ENCODE results near the gene TMEM106B.

GRCh38 chr7:12222889-12223579 is 11.9 kb downstream of the TMEM106B start:
- TF ChIP-seq CREB1 (CRISPR knock-in tag; IDR thresholded peaks at IDR 0.05) (no peak), FOXK1 (CRISPR knock-in tag; IDR thresholded peaks at IDR 0.05) (no peak), CBFB (CRISPR knock-in tag; IDR thresholded peaks at IDR 0.05; ENCODE audit: low read depth) (no peak), CTCF (IDR thresholded peaks at IDR 0.05) (no peak), CREM (CRISPR knock-in tag; IDR thresholded peaks at IDR 0.05) (no peak), ELF4 (CRISPR knock-in tag; IDR thresholded peaks at IDR 0.05; ENCODE audit: low read depth) (no peak), ATF3 (CRISPR knock-in tag; conservative IDR thresholded peaks at IDR 0.05) (no peak), USF2 (CRISPR knock-in tag; IDR thresholded peaks at IDR 0.05) (no peak)
- TF ChIP-seq, protein P1, sequence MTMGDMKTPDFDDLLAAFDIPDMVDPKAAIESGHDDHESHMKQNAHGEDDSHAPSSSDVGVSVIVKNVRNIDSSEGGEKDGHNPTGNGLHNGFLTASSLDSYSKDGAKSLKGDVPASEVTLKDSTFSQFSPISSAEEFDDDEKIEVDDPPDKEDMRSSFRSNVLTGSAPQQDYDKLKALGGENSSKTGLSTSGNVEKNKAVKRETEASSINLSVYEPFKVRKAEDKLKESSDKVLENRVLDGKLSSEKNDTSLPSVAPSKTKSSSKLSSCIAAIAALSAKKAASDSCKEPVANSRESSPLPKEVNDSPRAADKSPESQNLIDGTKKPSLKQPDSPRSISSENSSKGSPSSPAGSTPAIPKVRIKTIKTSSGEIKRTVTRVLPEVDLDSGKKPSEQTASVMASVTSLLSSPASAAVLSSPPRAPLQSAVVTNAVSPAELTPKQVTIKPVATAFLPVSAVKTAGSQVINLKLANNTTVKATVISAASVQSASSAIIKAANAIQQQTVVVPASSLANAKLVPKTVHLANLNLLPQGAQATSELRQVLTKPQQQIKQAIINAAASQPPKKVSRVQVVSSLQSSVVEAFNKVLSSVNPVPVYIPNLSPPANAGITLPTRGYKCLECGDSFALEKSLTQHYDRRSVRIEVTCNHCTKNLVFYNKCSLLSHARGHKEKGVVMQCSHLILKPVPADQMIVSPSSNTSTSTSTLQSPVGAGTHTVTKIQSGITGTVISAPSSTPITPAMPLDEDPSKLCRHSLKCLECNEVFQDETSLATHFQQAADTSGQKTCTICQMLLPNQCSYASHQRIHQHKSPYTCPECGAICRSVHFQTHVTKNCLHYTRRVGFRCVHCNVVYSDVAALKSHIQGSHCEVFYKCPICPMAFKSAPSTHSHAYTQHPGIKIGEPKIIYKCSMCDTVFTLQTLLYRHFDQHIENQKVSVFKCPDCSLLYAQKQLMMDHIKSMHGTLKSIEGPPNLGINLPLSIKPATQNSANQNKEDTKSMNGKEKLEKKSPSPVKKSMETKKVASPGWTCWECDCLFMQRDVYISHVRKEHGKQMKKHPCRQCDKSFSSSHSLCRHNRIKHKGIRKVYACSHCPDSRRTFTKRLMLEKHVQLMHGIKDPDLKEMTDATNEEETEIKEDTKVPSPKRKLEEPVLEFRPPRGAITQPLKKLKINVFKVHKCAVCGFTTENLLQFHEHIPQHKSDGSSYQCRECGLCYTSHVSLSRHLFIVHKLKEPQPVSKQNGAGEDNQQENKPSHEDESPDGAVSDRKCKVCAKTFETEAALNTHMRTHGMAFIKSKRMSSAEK (CRISPR knock-in tag; IDR thresholded peaks at IDR 0.05; ENCODE audit: borderline replicate concordance) = no peak
- TF ChIP-seq, protein P2, sequence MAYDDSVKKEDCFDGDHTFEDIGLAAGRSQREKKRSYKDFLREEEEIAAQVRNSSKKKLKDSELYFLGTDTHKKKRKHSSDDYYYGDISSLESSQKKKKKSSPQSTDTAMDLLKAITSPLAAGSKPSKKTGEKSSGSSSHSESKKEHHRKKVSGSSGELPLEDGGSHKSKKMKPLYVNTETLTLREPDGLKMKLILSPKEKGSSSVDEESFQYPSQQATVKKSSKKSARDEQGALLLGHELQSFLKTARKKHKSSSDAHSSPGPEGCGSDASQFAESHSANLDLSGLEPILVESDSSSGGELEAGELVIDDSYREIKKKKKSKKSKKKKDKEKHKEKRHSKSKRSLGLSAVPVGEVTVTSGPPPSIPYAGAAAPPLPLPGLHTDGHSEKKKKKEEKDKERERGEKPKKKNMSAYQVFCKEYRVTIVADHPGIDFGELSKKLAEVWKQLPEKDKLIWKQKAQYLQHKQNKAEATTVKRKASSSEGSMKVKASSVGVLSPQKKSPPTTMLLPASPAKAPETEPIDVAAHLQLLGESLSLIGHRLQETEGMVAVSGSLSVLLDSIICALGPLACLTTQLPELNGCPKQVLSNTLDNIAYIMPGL (CRISPR knock-in tag; IDR thresholded peaks at IDR 0.05) = no peak
- TF ChIP-seq, protein P3, sequence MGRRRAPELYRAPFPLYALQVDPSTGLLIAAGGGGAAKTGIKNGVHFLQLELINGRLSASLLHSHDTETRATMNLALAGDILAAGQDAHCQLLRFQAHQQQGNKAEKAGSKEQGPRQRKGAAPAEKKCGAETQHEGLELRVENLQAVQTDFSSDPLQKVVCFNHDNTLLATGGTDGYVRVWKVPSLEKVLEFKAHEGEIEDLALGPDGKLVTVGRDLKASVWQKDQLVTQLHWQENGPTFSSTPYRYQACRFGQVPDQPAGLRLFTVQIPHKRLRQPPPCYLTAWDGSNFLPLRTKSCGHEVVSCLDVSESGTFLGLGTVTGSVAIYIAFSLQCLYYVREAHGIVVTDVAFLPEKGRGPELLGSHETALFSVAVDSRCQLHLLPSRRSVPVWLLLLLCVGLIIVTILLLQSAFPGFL (CRISPR knock-in tag; IDR thresholded peaks at IDR 0.05; ENCODE audit: borderline replicate concordance) = no peak
- TF ChIP-seq, protein P4, sequence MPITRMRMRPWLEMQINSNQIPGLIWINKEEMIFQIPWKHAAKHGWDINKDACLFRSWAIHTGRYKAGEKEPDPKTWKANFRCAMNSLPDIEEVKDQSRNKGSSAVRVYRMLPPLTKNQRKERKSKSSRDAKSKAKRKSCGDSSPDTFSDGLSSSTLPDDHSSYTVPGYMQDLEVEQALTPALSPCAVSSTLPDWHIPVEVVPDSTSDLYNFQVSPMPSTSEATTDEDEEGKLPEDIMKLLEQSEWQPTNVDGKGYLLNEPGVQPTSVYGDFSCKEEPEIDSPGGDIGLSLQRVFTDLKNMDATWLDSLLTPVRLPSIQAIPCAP (CRISPR knock-in tag; IDR thresholded peaks at IDR 0.05) = no peak

All from WTC11 (cell line).